ENCODE results near the gene CCDC191. TPM values are rescaled to one million over a fixed set of nuclear protein-coding genes. Genes with fewer than 3 reads are reported as not detected.

Gene CCDC191, protein sequence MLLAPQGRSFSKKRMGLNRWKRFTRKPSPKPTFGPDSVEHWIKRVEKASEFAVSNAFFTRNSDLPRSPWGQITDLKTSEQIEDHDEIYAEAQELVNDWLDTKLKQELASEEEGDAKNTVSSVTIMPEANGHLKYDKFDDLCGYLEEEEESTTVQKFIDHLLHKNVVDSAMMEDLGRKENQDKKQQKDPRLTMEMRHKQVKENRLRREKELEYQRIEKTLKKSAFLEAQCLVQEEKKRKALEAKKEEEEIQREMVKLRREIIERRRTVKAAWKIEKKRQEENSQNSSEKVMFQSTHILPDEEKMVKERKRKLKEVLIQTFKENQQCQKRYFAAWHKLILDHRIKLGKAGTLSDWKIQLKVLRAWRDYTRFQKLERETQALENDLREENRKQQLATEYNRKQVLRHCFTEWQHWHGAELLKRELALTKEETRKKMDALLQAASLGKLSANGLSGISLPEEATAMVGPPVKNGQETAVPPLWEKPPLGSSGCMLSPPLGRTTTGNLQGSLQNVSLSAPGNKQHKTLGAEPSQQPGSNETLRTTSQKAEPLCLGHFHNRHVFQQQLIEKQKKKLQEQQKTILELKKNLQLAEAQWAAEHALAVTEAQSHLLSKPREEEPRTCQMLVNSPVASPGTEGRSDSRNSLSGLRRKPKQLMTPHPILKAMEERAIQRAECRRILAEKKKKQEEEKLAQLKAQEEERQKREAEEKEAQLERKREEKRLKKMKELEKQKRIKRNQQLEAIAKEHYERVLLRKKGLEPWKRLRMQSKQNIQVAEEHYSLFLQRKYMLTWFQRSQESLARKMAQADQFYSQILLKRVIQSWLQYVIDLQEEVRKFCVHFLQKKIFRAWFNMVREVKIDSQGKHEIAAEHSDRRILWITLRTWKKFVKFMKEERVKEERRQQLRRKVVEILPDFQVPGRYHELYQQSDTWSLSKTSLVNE
- 0.20 TPM in 1 of 2 replicates, not detected in the other for total RNA-seq (2014; rRNA removed; shearing (Covaris generic))

DNA sequence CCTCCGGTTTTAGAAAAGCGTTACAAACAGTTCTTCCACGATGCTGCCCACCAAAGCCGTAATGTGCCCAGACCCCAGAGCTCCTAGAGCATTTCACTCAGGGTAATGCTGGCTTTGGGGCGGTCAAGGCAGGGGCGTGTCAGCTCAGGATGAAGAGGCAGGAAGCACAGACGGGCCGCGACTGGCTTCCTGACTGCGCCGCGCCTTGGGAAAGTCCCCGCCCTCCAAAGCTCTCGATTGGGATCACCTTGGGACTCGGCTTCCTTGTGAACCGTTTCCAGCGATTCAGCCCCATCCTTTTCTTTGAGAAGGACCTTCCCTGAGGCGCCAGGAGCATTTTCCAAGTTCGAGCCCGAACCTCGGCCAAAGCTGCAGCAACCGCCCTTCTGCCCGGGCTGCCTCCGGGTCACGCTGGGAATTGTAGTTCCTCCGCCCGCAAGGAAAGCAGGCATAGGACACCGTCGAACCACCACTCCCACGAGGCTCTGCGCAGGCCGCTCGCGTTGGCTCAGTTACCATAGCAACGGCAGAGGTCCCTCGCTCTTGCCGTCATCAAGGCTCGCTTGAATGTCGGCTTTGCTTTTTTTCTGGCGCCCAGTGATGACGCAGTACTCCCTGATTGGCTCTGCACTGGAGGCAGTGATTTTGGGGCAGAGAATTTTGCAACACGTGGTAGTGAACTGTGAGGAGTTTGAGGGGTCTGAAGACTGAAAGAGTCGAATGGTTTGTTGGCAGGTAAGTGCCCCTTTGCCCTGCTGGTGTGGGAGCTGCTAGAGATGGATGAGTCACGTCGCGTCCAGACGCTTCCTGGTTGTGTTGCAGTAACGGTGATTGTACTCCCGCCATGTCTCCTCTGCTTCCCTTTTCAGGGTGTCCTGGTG lies at the start of gene CCDC191, which contains the start of gene QTRT2:
CCDC191 (minus strand) TSS at position 397 of the 881 bp plus-strand sequence; CDS start at position 337, 60 bp downstream.
QTRT2 (plus strand) TSS at position 608 of the 881 bp plus-strand sequence. CDS start 8,521 bp downstream, outside the sequence.
- Histone ChIP-seq H3K36me3 (no peaks in the 10 kb centered on the region), H3K27ac (peak within 1 kb of the TSS; percentile 48), H3K9me3 (replicated peaks) (no peaks in the 10 kb centered on the region), H3K4me1 (no peaks in the 10 kb centered on the region; the same call in 1 of the 2 replicates), H3K4me3 (peak within 1 kb of the TSS; percentile 70), H3K27me3 (no peaks in the 10 kb centered on the region)
- DNase-seq = peak; percentile 99

DNA sequence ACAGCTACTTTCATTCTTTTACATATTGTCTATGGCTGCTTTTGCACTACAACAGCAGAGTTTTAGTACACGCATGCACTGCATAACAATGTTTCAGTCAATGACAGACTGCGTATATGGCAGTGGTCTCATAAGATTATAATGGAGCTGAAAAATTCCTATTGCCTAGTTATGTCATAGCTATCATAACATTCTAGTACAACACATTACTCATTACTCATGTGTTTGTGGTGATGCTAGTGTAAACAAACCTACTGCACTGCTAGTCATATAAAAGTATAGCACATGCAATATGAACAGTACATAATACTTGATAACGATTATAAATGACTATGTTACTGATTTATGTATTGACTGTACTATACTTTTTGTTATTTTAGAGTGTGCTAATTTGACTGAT lies 48.1 kb upstream of the CCDC191 start:
- Histone ChIP-seq H3K9me3 (replicated peaks) (no peaks in the 10 kb centered on the region), H3K36me3 (no peaks in the 10 kb centered on the region), H3K27me3 (no peaks in the 10 kb centered on the region), H3K4me3 (no peak overlapping the region), H3K4me1 (no peaks in the 10 kb centered on the region), H3K27ac (no peak overlapping the region)
- no peak for DNase-seq

DNA sequence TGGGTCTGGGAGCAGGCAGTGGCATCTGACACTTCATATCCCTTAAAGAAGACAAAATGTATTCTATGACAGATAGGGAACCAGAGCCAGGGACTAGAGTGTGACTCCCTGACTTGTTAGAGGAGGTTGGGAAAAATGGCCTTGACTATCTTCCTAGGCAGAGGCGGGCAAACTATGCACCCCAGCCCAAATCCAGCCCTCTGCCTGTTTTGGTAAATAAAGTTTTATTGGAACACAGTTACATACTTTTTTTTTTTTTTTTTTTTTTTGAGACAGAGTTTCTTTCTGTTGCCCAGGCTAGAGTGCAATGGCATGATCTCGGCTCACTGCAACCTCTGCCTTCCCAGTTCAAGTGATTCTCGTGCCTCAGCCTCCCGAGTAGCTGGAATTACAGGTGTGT lies 47.5 kb upstream of the CCDC191 start:
- H3K4me1 ChIP-seq = no peaks in the 10 kb centered on the region
- no peaks in the 10 kb centered on the region for H3K36me3 ChIP-seq
- H3K4me3 ChIP-seq = no peak overlapping the region
- H3K9me3 ChIP-seq (replicated peaks) = no peaks in the 10 kb centered on the region
- no peak overlapping the region for H3K27ac ChIP-seq
- no peaks in the 10 kb centered on the region for H3K27me3 ChIP-seq
- no peak for DNase-seq

DNA sequence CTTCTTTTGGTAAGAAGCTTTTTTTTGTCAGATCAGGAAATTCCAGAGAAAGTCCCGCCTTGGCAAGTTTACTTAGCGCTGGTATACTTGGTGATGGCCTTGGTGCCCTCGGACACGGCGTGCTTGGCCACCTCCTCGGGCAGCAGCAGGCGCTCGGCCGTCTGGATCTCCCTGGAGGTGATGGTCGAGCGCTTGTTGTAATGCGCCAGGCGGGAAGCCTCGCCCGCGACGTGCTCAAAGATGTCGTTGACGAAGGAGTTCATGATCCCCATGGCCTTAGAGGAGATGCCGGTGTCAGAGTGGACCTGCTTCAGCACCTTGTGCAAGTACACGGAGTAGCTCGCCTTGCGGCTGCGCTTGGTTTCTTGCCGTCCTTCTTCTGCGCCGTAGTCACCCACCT lies 46.9 kb upstream of the CCDC191 start:
- H3K9me3 ChIP-seq (replicated peaks) = no peaks in the 10 kb centered on the region
- no peak overlapping the region for H3K4me3 ChIP-seq
- no peak for DNase-seq
- no peaks in the 10 kb centered on the region for H3K36me3 ChIP-seq
- no peak overlapping the region for H3K27ac ChIP-seq
- no peaks in the 10 kb centered on the region for H3K27me3 ChIP-seq
- no peaks in the 10 kb centered on the region for H3K4me1 ChIP-seq

DNA sequence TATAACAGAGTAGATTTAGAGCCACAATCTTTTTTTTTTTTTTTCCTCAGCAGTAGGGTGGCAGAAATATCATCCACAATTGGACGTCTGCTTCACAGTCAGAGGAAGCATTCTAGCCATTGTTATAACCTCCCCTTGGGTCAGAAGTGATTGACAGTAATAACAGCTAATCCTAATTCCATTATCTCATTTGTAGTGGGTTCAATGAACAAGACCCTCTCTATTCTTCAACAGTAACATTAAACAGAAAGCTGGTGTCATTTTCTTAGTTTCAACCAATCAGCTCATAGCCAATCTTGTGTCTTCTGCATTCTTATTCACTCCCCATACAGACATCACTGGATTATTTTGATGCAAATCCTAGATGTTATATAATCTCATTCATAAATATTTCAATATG lies 44.8 kb upstream of the CCDC191 start:
- H3K4me1 ChIP-seq = no peaks in the 10 kb centered on the region
- H3K27me3 ChIP-seq = no peaks in the 10 kb centered on the region
- no peak for DNase-seq
- H3K36me3 ChIP-seq = no peaks in the 10 kb centered on the region
- no peak overlapping the region for H3K27ac ChIP-seq
- H3K4me3 ChIP-seq = no peak overlapping the region
- no peaks in the 10 kb centered on the region for H3K9me3 ChIP-seq (replicated peaks)

DNA sequence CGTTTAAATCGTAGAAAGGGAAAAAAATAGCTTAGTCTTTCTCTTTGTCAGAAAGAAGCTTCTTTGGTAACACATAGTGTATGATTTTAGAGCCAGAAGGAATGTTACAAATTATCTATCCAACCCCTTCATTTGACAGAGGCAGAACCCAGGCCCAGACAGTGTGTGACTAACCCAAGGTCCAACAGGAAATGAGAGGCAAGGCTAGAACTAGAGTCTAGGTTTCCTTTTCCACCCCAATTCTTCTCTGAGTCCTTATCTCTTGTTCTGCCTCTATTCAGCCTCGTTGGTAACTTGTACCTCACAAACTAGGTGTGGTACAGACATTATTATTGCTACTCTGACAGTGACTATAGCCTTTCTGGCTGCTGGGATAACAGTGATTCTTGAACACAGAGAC lies 39.5 kb upstream of the CCDC191 start:
- Histone ChIP-seq H3K27me3 (no peaks in the 10 kb centered on the region), H3K9me3 (replicated peaks) (no peaks in the 10 kb centered on the region), H3K27ac (no peak overlapping the region), H3K36me3 (no peaks in the 10 kb centered on the region), H3K4me3 (no peak overlapping the region), H3K4me1 (peaks cover 8% of the 10 kb centered on the region)
- DNase-seq = no peak

DNA sequence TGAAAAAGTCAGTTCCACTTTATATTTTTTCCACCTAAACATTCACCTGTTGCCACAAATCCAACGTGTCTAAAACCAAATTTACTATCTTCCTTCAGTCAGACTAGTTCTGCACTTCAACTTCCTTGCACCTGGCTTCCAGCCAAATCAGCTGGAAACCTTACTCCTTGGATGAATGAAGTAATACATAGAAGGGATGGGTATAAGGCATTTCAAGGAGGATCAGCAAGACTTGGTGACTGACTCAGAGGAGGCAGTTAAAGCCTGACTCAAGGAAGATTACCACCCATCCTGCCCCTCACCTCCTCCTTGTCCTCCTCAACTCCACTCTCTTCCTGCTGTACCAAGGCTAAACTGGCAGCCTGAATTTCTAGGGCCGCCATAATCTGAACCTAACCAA lies 37.3 kb upstream of the CCDC191 start:
- no peaks in the 10 kb centered on the region for H3K36me3 ChIP-seq
- H3K4me1 ChIP-seq = peaks cover 8% of the 10 kb centered on the region
- no peaks in the 10 kb centered on the region for H3K9me3 ChIP-seq (replicated peaks)
- peak; percentile 31 to 63 for DNase-seq
- no peak overlapping the region for H3K27ac ChIP-seq
- no peaks in the 10 kb centered on the region for H3K27me3 ChIP-seq
- H3K4me3 ChIP-seq = no peak overlapping the region

DNA sequence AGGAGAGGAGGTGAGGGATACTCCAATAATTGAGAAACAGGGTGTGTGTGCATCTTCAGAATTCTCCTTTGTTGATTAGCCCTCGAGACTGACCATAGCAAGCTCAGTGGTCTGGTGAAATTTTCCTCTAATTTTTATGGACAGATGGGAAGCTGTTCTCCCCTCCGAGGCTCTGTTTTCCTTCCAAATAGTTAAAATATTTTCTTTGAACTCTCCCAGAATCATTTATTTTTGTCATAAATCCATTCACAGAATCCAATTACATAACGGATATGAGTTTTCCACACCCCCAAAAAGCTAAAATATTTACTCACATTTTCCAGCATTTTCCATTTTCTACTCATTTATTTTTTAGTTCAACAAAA lies 36.7 kb upstream of the CCDC191 start:
- Histone ChIP-seq H3K27me3 (no peaks in the 10 kb centered on the region), H3K4me3 (no peak overlapping the region), H3K9me3 (replicated peaks) (no peaks in the 10 kb centered on the region), H3K36me3 (peaks cover 5% of the 10 kb centered on the region; the same call in 1 of the 2 replicates), H3K4me1 (peaks cover 8% of the 10 kb centered on the region), H3K27ac (no peak overlapping the region)
- DNase-seq = no peak

DNA sequence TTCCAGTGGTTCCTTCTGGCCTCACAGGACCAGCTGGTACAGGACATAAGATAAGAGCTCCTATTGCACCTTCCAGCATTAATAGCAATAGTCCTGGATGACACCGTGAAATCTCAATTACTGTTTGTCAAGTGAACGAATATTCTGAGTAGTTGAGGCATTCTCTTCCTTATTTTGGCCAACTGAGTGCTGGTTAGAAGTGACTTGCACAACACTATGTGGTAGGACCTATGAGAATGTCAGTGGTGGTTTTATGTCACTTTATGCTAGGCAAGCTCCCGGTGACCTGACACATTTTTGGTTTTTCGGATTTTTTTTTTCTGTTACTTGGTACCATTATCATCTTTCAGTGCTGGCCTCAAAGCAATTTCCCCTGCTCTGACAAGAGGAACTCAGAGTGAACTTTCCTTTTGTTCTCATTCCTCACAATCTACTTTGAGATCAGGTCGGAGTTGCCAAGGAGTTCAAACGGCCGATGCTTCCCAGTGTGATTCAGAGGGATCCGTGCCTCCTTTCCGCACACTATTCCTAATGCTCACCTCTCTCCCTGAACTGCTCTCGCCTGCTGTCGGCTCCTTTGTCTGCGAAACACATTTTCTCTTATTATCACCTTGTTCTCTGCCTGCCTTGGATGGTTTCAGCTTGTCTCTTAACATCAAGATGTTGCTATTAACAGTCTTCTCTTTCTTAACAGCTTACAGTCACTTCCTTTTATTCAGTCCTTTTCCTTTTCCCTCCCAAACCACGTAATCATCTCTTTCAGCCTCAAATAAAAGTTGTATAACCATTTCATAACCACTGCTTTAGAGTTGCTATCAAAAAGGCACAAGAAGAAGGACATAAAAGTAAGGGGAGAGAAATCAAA lies 36.1 kb upstream of the CCDC191 start:
- H3K27me3 ChIP-seq = no peaks in the 10 kb centered on the region
- no peaks in the 10 kb centered on the region for H3K9me3 ChIP-seq (replicated peaks)
- H3K4me3 ChIP-seq = no peak overlapping the region
- no peak for DNase-seq
- no peak overlapping the region for H3K27ac ChIP-seq
- H3K36me3 ChIP-seq = peaks cover 11% of the 10 kb centered on the region; the same call in 1 of the 2 replicates
- peaks cover 8% of the 10 kb centered on the region for H3K4me1 ChIP-seq

DNA sequence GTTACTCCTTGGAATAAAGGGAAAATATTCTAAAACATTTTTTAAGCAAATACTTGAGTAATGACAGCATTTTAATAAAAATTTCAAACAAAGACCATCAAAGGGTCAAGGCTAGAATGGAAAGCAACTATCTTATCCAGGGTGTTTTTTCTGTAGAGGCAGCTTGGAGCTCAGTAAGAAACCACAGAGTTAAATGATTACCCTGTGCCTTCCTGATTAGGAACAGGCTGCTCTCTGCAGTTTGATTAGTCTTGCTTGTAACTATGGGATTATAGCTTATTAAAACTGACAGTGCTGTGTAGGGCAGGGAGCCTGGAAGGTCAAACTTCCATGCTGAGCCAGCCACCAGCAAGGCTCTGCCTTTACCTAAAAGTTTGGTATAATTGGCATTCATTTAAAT lies 33.3 kb upstream of the CCDC191 start:
- Histone ChIP-seq H3K4me1 (peaks cover 8% of the 10 kb centered on the region), H3K9me3 (replicated peaks) (no peaks in the 10 kb centered on the region), H3K36me3 (peaks cover 35% of the 10 kb centered on the region), H3K27ac (no peak overlapping the region), H3K27me3 (no peaks in the 10 kb centered on the region), H3K4me3 (no peak overlapping the region)
- DNase-seq = no peak

DNA sequence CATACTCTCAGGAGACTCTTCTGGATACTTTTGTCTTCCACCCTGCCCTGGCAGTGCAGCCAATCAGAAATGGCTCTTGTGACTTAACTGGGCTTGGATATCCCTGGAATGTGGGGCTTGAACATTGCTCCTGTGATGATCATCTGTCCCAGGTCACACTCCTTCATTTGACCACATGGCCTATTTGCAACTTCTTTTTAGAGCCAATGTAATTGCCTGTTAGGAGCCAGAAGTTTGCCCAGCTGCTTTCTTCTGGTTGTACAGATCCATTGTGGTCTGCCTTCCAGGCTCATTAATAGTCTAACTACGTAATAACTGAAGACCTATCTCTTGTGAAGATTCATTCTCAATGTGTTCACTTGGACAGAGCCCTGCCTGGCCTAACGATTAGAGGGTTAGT lies 30.0 kb upstream of the CCDC191 start:
- Histone ChIP-seq H3K4me3 (no peak overlapping the region), H3K36me3 (peaks cover 63% of the 10 kb centered on the region), H3K27me3 (no peaks in the 10 kb centered on the region), H3K9me3 (replicated peaks) (no peaks in the 10 kb centered on the region), H3K27ac (no peak overlapping the region), H3K4me1 (no peaks in the 10 kb centered on the region)
- DNase-seq = no peak

DNA sequence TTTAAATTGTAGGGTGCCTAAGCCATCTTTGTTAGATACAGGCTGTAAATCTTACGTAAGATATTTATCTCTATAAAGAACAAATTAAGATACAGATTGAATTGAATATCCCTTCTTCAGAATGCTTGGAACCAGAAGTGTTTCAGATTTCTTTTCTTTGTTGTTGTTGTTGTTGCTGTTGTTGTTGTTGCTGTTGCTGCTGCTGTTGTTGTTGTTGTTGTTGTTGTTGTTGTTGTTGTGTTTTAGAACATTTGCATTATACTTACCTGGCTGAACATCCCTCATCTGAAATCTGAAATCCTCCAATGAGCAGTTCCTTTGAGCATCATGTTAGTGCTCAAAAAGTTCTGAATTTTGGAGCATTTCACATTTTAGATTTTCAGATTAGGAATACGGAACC lies 26.8 kb upstream of the CCDC191 start:
- H3K36me3 ChIP-seq = peaks cover 79% of the 10 kb centered on the region

DNA sequence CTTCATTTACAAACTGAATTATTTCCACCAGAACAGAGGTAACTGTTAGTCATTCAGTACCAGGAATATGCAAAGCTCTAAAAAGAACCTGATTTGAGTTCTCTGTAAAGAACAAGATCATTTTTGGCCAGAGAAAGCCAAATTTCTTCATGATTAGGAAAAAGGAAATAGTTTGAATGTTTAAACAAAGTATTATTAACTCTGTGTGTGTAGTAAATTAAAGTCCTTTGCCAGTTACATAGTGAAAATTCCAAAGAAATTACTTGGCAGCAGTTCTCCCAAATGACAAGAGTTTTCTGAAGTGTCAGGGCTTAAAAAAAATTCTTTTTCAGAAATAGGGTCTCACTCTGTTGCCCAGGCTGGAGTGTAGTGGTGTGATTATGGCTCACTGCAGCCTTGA lies 24.7 kb upstream of the CCDC191 start:
- H3K4me3 ChIP-seq = no peak overlapping the region
- H3K4me1 ChIP-seq = no peaks in the 10 kb centered on the region
- no peaks in the 10 kb centered on the region for H3K27me3 ChIP-seq
- peaks cover 76% of the 10 kb centered on the region for H3K36me3 ChIP-seq
- H3K9me3 ChIP-seq (replicated peaks) = no peaks in the 10 kb centered on the region
- no peak overlapping the region for H3K27ac ChIP-seq
- no peak for DNase-seq

More for the DNA sequence above, 26.8 kb upstream of the CCDC191 start:
- no peak overlapping the region for H3K27ac ChIP-seq
- DNase-seq = no peak
- H3K27me3 ChIP-seq = no peaks in the 10 kb centered on the region
- no peaks in the 10 kb centered on the region for H3K9me3 ChIP-seq (replicated peaks)
- H3K4me3 ChIP-seq = no peak overlapping the region
- H3K4me1 ChIP-seq = no peaks in the 10 kb centered on the region
